ENCODE data around the gene CSTF1. TPM values are rescaled to one million over a fixed set of nuclear protein-coding genes. Genes with fewer than 3 reads are reported as not detected.

CSTF1 gene
- polyA plus RNA-seq, 1 of the 3 experiments (the other 2 are of a cell fraction) = 23.4 TPM

- no peaks in the 10 kb centered on the region for H3K9me2 ChIP-seq
- H3K4me1 ChIP-seq (ENCODE audit: control insufficient read depth in 1 of 2, insufficient read depth in 2 of 2, low read depth in 1 of 2, low read length in 1 of 2) = no peaks in the 10 kb centered on the region
- no peak overlapping the region for H3K4me2 ChIP-seq
- H3K27me3 ChIP-seq (ENCODE audit: insufficient read depth) = no peaks in the 10 kb centered on the region
- no peak for TF ChIP-seq FOXM1 (IDR thresholded peaks at IDR 0.05; ENCODE audit: low read depth)
- TF ChIP-seq REST (IDR thresholded peaks at IDR 0.05; ENCODE audit: low read depth, low read length) = no peak
- no peak for TF ChIP-seq EP300 (IDR thresholded peaks at IDR 0.05; ENCODE audit: borderline replicate concordance in 1 of 2, low read depth in 1 of 2, low read length in 1 of 2)
- TF ChIP-seq PBX3 (IDR thresholded peaks at IDR 0.05) = no peak
- no peak for TF ChIP-seq MEF2A (IDR thresholded peaks at IDR 0.05; ENCODE audit: borderline replicate concordance, low read depth)
- TF ChIP-seq SIN3A (IDR thresholded peaks at IDR 0.05; ENCODE audit: borderline replicate concordance, low read depth, low read length) = no peak
- TF ChIP-seq RAD21 (IDR thresholded peaks at IDR 0.05; ENCODE audit: low read length) = no peak
- no peak for TF ChIP-seq JUND (IDR thresholded peaks at IDR 0.05)
- TF ChIP-seq USF2 (IDR thresholded peaks at IDR 0.05; ENCODE audit: borderline replicate concordance, low read depth, low read length) = no peak
- no peak for TF ChIP-seq NRF1 (IDR thresholded peaks at IDR 0.05; ENCODE audit: low read depth, low read length)
- no peak overlapping the region for H2AFZ ChIP-seq (ENCODE audit: low read depth)
- no peaks in the 10 kb centered on the region for H3K9me3 ChIP-seq
- ChIA-PET POLR2A (no interaction called here), CTCF (no interaction called here)
- WGBS (ENCODE audit: low lambda C conversion rate) = 87% methylated on average over 3 of the region's 3 CpGs
- H3F3A ChIP-seq (replicated peaks; ENCODE audit: insufficient read depth) = no peaks in the 10 kb centered on the region
- peaks cover 37 to 52% of the 10 kb centered on the region in 2 experiments for H3K36me3 ChIP-seq (replicated peaks in 1 of 2; ENCODE audit: control insufficient read depth in 1 of 2, insufficient read depth in 2 of 2, low read length in 1 of 2)
- H3K9ac ChIP-seq = no peak overlapping the region
- H3K4me3 ChIP-seq (ENCODE audit: low read depth in 2 of 2, low read length in 1 of 2) = no peak overlapping the region
- H3K27ac ChIP-seq (ENCODE audit: low read depth in 2 of 2, low read length in 1 of 2) = no peak overlapping the region
- no peak for DNase-seq
- H3K79me2 ChIP-seq (ENCODE audit: insufficient read depth) = peaks cover 16% of the 10 kb centered on the region
- H4K20me1 ChIP-seq (ENCODE audit: insufficient read depth) = no peaks in the 10 kb centered on the region
Observed at GRCh38 chr20:56406910-56407309, 14.5 kb downstream of the CSTF1 start.

- Histone ChIP-seq H3K9me2 (no peaks in the 10 kb centered on the region), H3K4me3 (ENCODE audit: low read depth in 2 of 2, low read length in 1 of 2) (no peak overlapping the region), H3K9me3 (no peaks in the 10 kb centered on the region), H3K4me2 (no peak overlapping the region), H3K4me1 (ENCODE audit: control insufficient read depth in 1 of 2, insufficient read depth in 2 of 2, low read depth in 1 of 2, low read length in 1 of 2) (no peaks in the 10 kb centered on the region), H3F3A (replicated peaks; ENCODE audit: insufficient read depth) (no peaks in the 10 kb centered on the region), H3K9ac (no peak overlapping the region), H4K20me1 (ENCODE audit: insufficient read depth) (no peaks in the 10 kb centered on the region), H3K36me3 (replicated peaks in 1 of 2; ENCODE audit: control insufficient read depth in 1 of 2, insufficient read depth in 2 of 2, low read length in 1 of 2) (peaks cover 21 to 28% of the 10 kb centered on the region in 2 experiments), H3K79me2 (ENCODE audit: insufficient read depth) (peaks cover 8% of the 10 kb centered on the region; the same call in 1 of the 2 replicates), H3K27me3 (ENCODE audit: insufficient read depth) (no peaks in the 10 kb centered on the region), H3K27ac (ENCODE audit: low read depth in 2 of 2, low read length in 1 of 2) (no peak overlapping the region), H2AFZ (ENCODE audit: low read depth) (no peak overlapping the region)
- TF ChIP-seq YY1 (IDR thresholded peaks at IDR 0.05; ENCODE audit: low read depth) (no peak), EZH2phosphoT487 (IDR thresholded peaks at IDR 0.05; ENCODE audit: borderline replicate concordance, low read depth) (no peak), JUND (IDR thresholded peaks at IDR 0.05) (no peak), PBX3 (IDR thresholded peaks at IDR 0.05) (no peak), FOXM1 (IDR thresholded peaks at IDR 0.05; ENCODE audit: low read depth) (no peak), RFX5 (IDR thresholded peaks at IDR 0.05; ENCODE audit: low read length) (no peak)
- WGBS (ENCODE audit: low lambda C conversion rate) = 96% methylated on average over 5 of the region's 5 CpGs
- no peak for DNase-seq
- POLR2A ChIA-PET = no interaction called here
- CTCF ChIA-PET = interaction anchor here (0.8 to 1.1 kb wide), 2 partner anchors 8 to 17 kb away, joined by 3 to 5 read pairs; partner anchors contain the start of genes AURKA and CSTF1
Observed at GRCh38 chr20:56409521-56409920, 17.1 kb downstream of the CSTF1 start.
